ENCODE results near the gene RXFP3.
"Not testable (repeated sequence)": the region's sequence is repeated elsewhere in the genome, so short reads cannot be mapped to it uniquely, and the experiment has no call there.

RXFP3 gene

GRCh38 chr5:33936381-33937016, at the start of gene RXFP3:
Gene RXFP3, plus strand, starts transcription at chr5:33936386. Its CDS starts 355 bp downstream, at chr5:33936741.
- DNase-seq (ENCODE audit: low read depth in 2 of 2), result no peak

GRCh38 chr5:33887268-33887667, 48.9 kb upstream of the RXFP3 start:
- DNase-seq (ENCODE audit: low read depth in 2 of 2), result no peak

- no peak for DNase-seq (ENCODE audit: low read depth in 2 of 2)
Measured at GRCh38 chr5:33888587-33888986, 47.6 kb upstream of the RXFP3 start.

GRCh38 chr5:33890131-33891032, 45.8 kb upstream of the RXFP3 start:
- no peak for DNase-seq (ENCODE audit: low read depth in 2 of 2)

GRCh38 chr5:33891446-33891787, 44.8 kb upstream of the RXFP3 start:
- DNase-seq (ENCODE audit: low read depth in 2 of 2), result no peak

- no peak for DNase-seq (ENCODE audit: low read depth in 2 of 2)
Measured at GRCh38 chr5:33891788-33892619, 44.2 kb upstream of the RXFP3 start, which contains the start of gene ADAMTS12. Gene ADAMTS12, minus strand, starts transcription at chr5:33891990. Its CDS starts 134 bp downstream, at chr5:33891856.

- DNase-seq (ENCODE audit: low read depth in 2 of 2), result no peak
Measured at GRCh38 chr5:33892620-33893137, 43.5 kb upstream of the RXFP3 start.

- DNase-seq (ENCODE audit: low read depth in 2 of 2), result no peak
Measured at GRCh38 chr5:33894566-33894965, 41.6 kb upstream of the RXFP3 start.

- no peak for DNase-seq (ENCODE audit: low read depth in 2 of 2)
Measured at GRCh38 chr5:33901156-33901555, 35.0 kb upstream of the RXFP3 start.

GRCh38 chr5:33903118-33903517, 33.1 kb upstream of the RXFP3 start:
- no peak for DNase-seq (ENCODE audit: low read depth in 2 of 2)

GRCh38 chr5:33905381-33905780, 30.8 kb upstream of the RXFP3 start:
- DNase-seq (ENCODE audit: low read depth in 2 of 2), result no peak

GRCh38 chr5:33906248-33906647, 29.9 kb upstream of the RXFP3 start:
- DNase-seq (ENCODE audit: low read depth in 2 of 2), result not testable (repeated sequence)

GRCh38 chr5:33914844-33915243, 21.3 kb upstream of the RXFP3 start:
- DNase-seq (ENCODE audit: low read depth in 2 of 2), result not testable (repeated sequence)

GRCh38 chr5:33921002-33921401, 15.2 kb upstream of the RXFP3 start:
- DNase-seq (ENCODE audit: low read depth in 2 of 2), result no peak

- DNase-seq (ENCODE audit: low read depth in 2 of 2), result no peak
Measured at GRCh38 chr5:33925278-33925677, 10.9 kb upstream of the RXFP3 start.

GRCh38 chr5:33927685-33928084, 8.5 kb upstream of the RXFP3 start:
- no peak for DNase-seq (ENCODE audit: low read depth in 2 of 2)

GRCh38 chr5:33928283-33928682, 7.9 kb upstream of the RXFP3 start:
- DNase-seq (ENCODE audit: low read depth in 2 of 2), result no peak

- DNase-seq (ENCODE audit: low read depth in 2 of 2), result no peak
Measured at GRCh38 chr5:33929925-33930690, 6.1 kb upstream of the RXFP3 start.

GRCh38 chr5:33931136-33931535, 5.0 kb upstream of the RXFP3 start:
- DNase-seq (ENCODE audit: low read depth in 2 of 2), result no peak

- DNase-seq (ENCODE audit: low read depth in 2 of 2), result no peak
Measured at GRCh38 chr5:33933723-33934169, 2.4 kb upstream of the RXFP3 start.

- DNase-seq (ENCODE audit: low read depth in 2 of 2), result no peak
Measured at GRCh38 chr5:33934176-33934575, 2.0 kb upstream of the RXFP3 start.
